GM19463 (cell line): ENCODE data around the gene TECPR2.
"Not testable (repeated sequence)": the region's sequence is repeated elsewhere in the genome, so short reads cannot be mapped to it uniquely, and the experiment has no call there.

Source experiments
- ATAC-seq: cut with Tn5 transposase; IDR thresholded peaks from one replicate; pipeline ENCODE4 v1.9.1; 2021; ENCODE audit warnings: mild to moderate bottlenecking, moderate library complexity; ENCODE audit not compliant: unreplicated experiment

The TECPR2 gene

DNA sequence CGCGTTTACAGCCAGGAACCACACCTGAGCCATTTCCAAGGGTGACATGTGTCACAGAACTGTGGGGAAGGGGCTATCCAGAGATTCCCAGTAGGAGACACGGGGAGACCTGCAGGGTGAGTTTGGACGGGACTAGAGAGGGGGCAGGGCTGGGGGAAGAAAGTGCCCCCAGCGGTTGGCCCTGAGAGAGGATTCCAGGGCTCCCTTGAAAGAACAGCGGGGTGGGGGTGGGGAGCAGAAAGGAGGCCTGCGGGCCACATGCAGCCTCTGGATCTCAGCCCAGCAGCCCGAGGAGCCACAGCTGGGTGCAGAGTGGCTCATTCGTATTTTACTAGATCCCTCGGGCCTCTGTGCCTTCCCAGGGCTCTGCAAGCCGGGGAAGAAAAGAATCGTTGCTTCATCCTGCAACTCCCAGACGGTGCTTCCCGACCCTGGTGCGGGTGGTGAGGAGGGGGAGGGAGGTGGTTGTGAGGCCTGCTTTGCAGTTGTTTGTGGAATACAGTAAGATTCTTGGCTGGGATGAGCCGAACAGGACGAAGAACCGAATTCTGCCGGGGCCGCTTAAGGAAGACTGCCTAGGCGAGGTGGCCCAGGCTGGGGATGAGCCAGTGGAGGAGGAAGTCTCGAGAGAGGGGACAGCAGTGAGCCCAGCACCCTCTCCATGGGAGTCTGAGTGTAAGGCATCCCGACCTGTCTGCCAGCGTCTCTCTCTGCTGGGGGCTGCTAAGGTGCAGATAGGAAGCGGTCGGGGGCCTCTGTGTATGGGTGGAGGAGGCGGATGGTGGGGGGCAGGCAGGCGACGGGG is 182.9 kb downstream of the TECPR2 start:
- ATAC-seq = no peak

DNA sequence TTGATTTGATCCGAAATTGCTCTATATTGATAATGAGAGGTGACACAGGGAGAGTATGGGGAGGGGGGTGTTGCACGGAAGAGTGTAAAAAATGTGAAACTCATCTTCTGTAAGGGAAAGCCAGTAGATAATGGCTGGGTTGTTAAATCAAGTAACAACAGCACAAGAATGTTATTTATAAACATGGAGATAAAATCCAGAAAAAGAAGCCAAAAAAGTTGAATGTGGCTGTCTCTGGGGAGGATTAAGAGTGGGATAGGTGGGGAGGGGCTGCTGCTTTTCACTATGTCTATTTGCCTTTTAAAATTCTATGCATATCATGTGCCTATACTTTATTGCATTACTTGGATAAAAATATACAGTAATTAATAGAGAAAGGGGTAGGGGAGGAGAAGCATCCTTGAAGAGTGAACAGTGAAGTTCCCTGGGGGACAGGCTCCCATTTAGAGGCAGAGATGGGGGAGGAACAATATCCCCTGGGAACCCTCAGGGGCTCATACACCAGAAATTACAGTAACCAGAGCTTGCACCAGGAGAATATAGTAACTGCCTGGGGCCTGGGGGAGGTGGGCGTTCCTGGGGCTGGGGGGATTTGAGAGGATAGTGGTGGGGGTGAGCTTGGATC is 186.0 kb downstream of the TECPR2 start:
- ATAC-seq = no peak

DNA sequence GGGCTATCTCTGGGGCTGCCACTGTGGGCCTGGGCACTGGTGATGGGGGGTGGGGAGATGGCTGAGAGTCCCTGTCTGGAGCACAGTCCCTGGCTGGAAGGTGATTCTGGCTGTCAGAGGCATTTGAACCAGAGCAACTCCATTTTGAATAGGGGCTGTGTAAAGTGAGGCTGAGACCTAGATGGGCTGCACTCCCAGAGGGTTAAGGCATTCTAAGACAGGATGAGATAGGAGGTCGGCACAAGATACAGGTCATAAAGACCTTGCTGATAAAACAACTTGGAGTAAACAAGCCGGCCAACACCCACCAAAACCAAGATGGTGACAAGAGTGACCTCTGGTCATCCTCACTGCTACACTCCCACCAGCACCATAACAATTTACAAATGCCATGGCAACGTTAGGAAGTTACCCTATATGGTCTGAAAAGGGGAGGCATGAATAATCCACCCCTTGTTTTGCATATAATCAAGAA is 188.2 kb downstream of the TECPR2 start:
- not testable (repeated sequence) for ATAC-seq
